ENCODE data around the gene TIMM44. TPM values are rescaled to one million over a fixed set of nuclear protein-coding genes. Genes with fewer than 3 reads are reported as not detected.
"Not testable (repeated sequence)": the region's sequence is repeated elsewhere in the genome, so short reads cannot be mapped to it uniquely, and the experiment has no call there.

The TIMM44 gene
- polyA plus RNA-seq, 4 donors: 31.1 to 61.0 (median 42.3) TPM

DNA sequence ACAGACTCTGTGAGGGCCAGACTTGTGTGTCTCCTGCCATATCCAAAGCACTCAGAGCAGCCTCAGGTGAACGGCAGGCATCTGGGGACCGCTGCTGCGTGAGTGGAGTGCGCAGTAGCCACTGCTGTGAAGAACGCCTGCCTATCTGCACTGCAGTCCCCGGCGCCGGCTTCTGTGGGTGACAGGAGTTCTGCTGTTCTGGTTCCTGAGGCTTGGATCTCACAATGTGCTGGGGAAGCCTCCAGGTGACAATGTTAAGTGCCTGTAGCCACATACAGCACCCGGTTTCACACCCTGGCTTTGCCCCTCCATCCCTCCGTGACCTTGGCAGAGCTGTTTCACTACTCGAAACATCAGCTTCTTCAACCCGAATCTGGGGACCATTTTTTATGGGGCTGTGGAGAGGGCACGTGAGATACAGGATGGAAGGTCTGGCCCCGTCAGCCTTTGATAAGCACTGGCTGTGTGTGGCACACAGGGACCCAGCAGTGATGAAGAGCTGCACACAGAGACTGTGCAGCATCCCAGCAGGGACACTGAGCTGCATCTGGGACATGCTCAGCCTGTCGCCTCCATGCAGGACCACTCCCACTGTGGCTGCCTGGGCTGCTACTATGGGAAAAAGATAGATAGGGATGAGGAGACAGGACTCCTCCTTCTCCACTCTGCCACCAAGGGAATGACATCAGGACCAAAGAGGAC is 33.7 kb upstream of the TIMM44 start:
- DNase-seq (ENCODE audit: low read depth in 4 of 4, low spot score in 3 of 4): no peak

- no peak for DNase-seq (ENCODE audit: low read depth in 4 of 4, low spot score in 3 of 4)
Measured at GRCh38 chr19:7976461-7976860, 33.0 kb upstream of the TIMM44 start.

DNA sequence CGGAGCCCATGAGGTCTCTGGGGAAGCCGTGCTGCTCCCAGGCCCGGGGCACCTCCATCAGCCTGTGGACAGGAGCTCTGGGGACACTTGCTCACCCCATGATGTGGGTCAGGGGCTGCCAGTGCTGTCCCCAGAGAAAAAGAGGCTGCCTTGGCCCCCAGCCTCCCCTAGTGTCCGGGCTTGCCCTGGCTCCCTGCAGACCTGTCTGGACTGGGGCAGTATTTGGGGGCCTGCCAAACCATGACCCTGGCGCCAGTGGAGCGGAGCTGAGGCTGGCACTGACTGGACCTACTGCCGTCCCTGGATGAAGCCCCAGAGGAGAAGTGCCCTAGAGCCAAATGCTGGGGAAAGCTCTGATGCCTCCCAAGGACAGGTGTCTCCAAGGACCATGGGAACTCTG is 31.6 kb upstream of the TIMM44 start:
- no peak for DNase-seq (ENCODE audit: low read depth in 4 of 4, low spot score in 3 of 4)

GRCh38 chr19:7973883-7974282 is 30.4 kb upstream of the TIMM44 start:
- DNase-seq (ENCODE audit: low read depth in 4 of 4, low spot score in 3 of 4): no peak

DNA sequence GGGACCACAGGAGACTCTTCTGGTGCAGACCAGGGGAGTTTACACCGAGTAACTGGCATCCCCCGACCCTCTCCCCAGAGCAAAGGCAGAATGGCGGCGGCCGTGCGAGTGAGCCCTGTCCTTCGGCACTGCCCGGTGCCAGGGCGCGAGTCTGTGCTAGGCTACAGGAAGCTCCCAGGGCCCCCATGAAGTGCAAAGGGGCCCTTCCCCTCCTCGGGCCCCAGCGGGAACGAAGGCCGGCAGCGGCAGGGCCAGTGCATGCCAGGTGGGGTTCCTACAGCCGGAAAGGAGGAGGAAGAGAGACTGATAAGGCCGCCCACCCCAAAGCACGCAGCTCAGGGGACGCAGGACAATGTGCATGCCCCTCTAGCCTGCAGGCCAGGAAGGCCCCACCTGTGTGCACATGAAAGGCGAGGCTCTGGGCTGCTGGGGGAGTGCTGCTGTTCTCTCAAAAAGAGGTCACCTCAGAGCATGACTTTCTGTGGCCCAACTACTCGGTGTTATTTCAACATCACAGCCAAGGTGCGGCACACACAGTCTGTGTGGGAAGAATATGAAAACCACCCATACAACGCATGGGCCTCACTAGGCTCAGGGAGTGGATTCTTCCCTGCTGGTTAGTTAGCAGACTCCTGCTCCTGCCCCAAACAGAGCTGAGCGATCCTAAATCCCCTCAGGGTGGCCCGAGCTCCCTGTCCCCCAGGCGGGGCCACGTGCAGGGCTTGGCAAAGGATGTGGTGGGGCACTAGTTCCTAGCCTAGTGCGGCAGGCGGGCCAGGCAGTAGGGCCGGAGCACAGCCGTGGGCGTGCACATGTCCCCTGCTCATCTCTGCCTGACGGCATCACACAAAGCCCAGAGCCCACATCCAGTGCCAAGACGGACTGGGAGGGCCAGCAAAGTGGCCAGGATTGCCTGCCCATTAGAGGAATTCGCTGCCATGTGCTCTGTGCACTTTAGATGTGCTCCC is 28.4 kb upstream of the TIMM44 start:
- DNase-seq (ENCODE audit: low read depth in 4 of 4, low spot score in 3 of 4): no peak

- no peak for DNase-seq (ENCODE audit: low read depth in 4 of 4, low spot score in 3 of 4)
Measured at GRCh38 chr19:7970716-7971448, 27.4 kb upstream of the TIMM44 start.

GRCh38 chr19:7969555-7969939 is 26.1 kb upstream of the TIMM44 start:
- DNase-seq (ENCODE audit: low read depth in 4 of 4, low spot score in 3 of 4): no peak

DNA sequence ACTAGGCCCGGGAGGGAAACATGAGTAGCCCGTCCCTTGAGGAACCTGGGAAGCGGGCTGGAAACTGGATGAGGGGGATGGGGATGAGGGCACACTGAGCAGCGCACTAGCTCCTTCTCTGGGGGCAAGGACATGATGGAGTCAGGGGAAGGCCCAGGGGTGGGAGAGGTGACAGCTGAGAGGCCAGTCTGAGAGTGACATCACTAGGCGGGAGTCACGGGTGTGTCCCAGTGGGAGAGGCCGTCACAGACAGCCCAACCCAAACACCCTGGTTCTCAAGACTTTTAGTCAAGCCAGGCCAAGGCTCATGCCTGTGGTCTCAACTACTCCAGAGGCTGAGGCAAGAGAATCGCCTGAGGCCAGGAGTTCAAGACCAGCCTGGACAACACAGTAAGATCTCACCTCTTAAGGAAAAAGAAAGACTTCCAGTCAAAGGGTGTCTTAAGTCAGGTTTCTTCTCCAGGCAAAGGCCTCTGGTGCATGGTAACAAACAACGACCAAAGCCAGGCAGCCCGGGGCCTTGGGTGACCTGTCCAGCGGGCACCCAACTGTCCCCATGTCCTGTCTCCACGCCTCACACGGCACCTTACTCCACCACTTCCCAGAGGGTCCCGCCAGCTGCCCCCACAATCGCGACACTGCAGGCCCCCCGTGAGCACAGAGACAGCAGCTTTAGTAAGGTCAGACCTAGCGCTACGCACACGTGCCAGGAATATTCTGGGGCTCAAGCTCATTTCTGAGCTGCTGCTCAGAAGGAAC is 25.5 kb upstream of the TIMM44 start:
- no peak for DNase-seq (ENCODE audit: low read depth in 4 of 4, low spot score in 3 of 4)

DNA sequence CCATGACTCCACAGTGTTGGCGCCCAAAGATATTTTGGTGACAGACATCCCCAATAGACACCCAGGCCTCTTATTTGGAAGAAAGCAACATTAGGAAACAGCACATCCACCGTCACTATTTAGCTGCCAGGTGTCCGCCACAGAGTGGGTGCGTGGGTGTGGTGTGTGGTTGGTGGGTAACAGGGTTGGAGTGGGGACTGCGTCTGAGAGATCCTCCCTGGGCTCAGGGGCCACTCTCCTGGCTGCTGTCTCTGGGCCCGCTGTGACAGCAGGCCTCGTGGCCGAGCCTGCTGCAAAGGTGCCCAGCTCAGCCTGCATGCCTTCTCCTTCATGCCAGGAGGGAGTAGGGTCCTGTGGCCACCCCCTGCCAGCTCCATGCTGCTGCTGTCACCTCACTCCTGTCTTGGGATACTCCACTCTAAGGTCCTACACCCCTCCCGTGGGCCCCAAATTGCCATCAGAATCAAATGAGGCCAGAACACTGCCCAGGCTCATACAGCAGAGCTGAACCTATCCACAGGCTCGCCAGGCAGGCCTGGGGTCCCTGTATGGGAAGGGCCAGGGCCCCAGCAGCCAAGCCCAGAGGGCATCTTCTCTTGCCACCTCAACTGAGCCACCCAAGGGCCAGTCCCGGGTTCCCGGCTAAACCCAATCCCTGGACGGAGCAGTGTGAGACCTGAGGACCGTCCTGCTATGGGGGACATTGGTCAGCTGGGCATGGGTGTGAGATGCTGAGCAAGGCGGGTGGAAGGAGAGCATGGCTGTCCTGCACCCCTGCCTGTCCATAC is 24.7 kb upstream of the TIMM44 start:
- no peak for DNase-seq (ENCODE audit: low read depth in 4 of 4, low spot score in 3 of 4)

- DNase-seq (ENCODE audit: low read depth in 4 of 4, low spot score in 3 of 4): no peak
Measured at GRCh38 chr19:7965921-7966665, 22.6 kb upstream of the TIMM44 start.

DNA sequence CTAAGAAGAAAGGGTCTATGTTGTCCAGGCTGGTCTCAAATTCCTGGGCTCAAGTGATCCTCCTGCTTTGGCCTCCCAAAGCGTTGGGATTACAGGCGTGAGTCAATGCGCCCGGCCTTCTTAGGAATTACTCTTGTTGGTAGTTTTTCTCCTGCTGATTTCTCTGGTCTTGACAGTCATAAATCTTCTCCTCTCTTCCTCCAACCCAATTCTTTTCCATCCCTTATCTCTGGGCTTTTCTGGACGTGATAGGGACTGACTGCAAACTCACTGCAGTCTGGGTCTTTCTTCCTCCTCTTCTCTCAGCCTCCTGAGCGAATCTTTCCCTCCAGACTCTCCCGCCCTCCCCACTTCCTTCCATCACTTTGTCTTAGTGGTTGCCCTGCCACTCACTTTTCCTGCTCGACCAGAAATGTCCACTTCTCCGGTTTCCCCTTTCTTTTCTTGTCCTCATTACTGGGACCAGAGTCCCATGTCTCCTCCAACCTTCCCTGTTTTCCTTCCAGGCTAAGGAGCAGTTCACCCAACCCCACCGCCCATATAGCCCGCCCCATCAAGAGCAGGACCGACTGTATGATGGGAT is 21.9 kb upstream of the TIMM44 start:
- DNase-seq (ENCODE audit: low read depth in 4 of 4, low spot score in 3 of 4): no peak

DNA sequence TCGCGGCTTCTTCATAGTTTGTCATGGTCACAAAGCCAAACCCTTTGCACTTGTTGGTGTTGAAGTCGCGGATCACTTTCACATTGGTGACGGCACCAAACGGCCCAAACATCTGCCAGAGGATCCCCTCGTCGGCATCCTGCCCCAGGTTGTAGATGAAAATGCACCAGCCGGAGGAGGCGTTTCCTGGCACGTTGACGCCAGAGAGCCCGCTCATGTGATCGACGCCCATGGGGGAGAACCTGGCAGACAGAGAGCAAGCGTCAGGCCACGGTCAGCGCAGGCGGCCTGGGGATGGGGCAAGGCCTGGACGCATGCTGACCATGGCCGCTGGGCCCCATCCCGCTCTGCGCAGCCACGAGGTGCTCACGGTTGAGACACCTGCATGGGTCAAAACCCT is 20.1 kb upstream of the TIMM44 start:
- DNase-seq (ENCODE audit: low read depth in 4 of 4, low spot score in 3 of 4): no peak

GRCh38 chr19:7962644-7963268 is 19.3 kb upstream of the TIMM44 start:
- DNase-seq (ENCODE audit: low read depth in 4 of 4, low spot score in 3 of 4): no peak

GRCh38 chr19:7961920-7962626 is 18.6 kb upstream of the TIMM44 start:
- no peak for DNase-seq (ENCODE audit: low read depth in 4 of 4, low spot score in 3 of 4)

- not testable (repeated sequence) for DNase-seq (ENCODE audit: low read depth in 4 of 4, low spot score in 3 of 4)
Measured at GRCh38 chr19:7961082-7961481, 17.6 kb upstream of the TIMM44 start.

- no peak for DNase-seq (ENCODE audit: low read depth in 4 of 4, low spot score in 3 of 4)
Measured at GRCh38 chr19:7959211-7959610, 15.7 kb upstream of the TIMM44 start.

- DNase-seq (ENCODE audit: low read depth in 4 of 4, low spot score in 3 of 4): no peak
Measured at GRCh38 chr19:7955696-7956095, 12.2 kb upstream of the TIMM44 start.

DNA sequence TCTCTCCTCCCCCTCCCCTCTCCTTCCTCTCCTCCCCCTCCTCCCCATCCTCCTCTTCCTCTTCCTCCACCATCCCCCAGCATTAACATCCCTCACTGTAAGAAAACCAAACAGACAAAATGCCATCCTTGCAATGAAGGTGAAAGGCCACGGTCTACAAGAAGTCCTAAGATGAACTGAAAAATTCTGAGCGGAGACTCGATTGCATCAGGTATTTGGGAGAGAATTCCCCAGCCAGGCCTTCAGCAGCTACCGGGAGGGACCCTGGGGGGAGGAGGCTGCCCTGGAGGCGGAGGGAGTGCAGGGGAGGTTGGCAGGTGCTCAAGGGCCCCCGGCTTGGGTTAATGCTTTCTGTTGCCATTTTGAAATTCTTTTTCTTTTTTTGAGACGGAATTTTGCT is 10.1 kb upstream of the TIMM44 start:
- no peak for DNase-seq (ENCODE audit: low read depth in 4 of 4, low spot score in 3 of 4)

Measured in left renal pelvis (tissue), 4 donors.